GM10248 (cell line): ENCODE measurements around the gene RPP38.
A peak's percentile ranks its signal among the peaks of the same experiment; 100 is the strongest.

Experiments used
- CTCF ChIA-PET: fragments of 300-600 bp; sonication (Branson Sonifier 250); formaldehyde crosslinking; extraction: SDS; loops from one replicate; lab custom pipeline; 2021; ENCODE audit warnings: antibody characterized with exemption; lab: Yijun Ruan, JAX
- POLR2A ChIA-PET: fragments of 350-650 bp; sonication (Branson Sonifier 250); formaldehyde crosslinking; extraction: SDS; loops from one replicate; lab custom pipeline; 2020; ENCODE audit warnings: antibody characterized with exemption; lab: Yijun Ruan, JAX
- DNase-seq: peaks from one replicate; pipeline ENCODE4 v3.0.0; 2012; ENCODE audit errors: extremely low spot score
- CTCF ChIP-seq: IDR thresholded peaks from 2 replicates; pipeline ENCODE4 v1.5.1; 2012; ENCODE audit warnings: mild to moderate bottlenecking, low read depth; ENCODE audit errors: extremely low read depth, missing control alignments, control extremely low read depth

The RPP38 gene

GRCh38 chr10:15137636-15138035 is 40.5 kb downstream of the RPP38 start:
- ChIA-PET POLR2A (no interaction called here), CTCF (interaction anchor here (0.9 kb wide), 1 partner anchor 12 kb away, joined by 3 read pairs; no protein-coding TSS in a partner anchor)
- DNase-seq, result no peak
- no peak for TF ChIP-seq CTCF

- POLR2A ChIA-PET, result no interaction called here
Measured at GRCh38 chr10:15140698-15141097, 43.5 kb downstream of the RPP38 start.

GRCh38 chr10:15141136-15142054 is 44.2 kb downstream of the RPP38 start:
- ChIA-PET POLR2A (no interaction called here), CTCF (interaction anchor here (1.0 to 3.9 kb wide), 6 partner anchors 10 to 35 kb away, joined by 3 to 19 read pairs (median 6); no protein-coding TSS in a partner anchor)
- peak; percentile 61 for DNase-seq
- no peak for TF ChIP-seq CTCF

More at GRCh38 chr10:15140698-15141097, 43.5 kb downstream of the RPP38 start:
- TF ChIP-seq CTCF, result no peak
- CTCF ChIA-PET, result interaction anchor here (1.0 to 3.9 kb wide), 5 partner anchors 10 to 34 kb away, joined by 3 to 19 read pairs (median 6); no protein-coding TSS in a partner anchor
- no peak for DNase-seq

GRCh38 chr10:15144788-15145187 is 47.6 kb downstream of the RPP38 start:
- ChIA-PET CTCF (interaction anchor here (1.0 to 1.5 kb wide), 4 partner anchors 9 to 37 kb away, joined by 3 read pairs; no protein-coding TSS in a partner anchor), POLR2A (no interaction called here)
- TF ChIP-seq CTCF, result no peak
- no peak for DNase-seq

GRCh38 chr10:15146366-15146765 is 49.2 kb downstream of the RPP38 start:
- no peak for DNase-seq
- no peak for TF ChIP-seq CTCF
- CTCF ChIA-PET, result interaction anchor here (1.1 kb wide), 1 partner anchor 18 kb away, joined by 4 read pairs; no protein-coding TSS in a partner anchor
- POLR2A ChIA-PET, result no interaction called here

- DNase-seq, result no peak
- POLR2A ChIA-PET, result no interaction called here
- TF ChIP-seq CTCF, result no peak
- CTCF ChIA-PET, result interaction anchor here (0.8 to 1.3 kb wide), 3 partner anchors 17 to 43 kb away, joined by 3 to 4 read pairs (median 3); no protein-coding TSS in a partner anchor
Measured at GRCh38 chr10:15147594-15148392, 50.6 kb downstream of the RPP38 start.
